DOHH2 (cell line): ENCODE measurements around the gene GNGT2.

Experiments used
- H3F3A ChIP-seq: fragments of 200-600 bp; sonication (generic), shearing (Covaris generic); 2 replicates; pipeline ENCODE4 v1.6.0; 2016; ENCODE audit warnings: antibody characterized with exemption, mild to moderate bottlenecking; ENCODE audit not compliant: control insufficient read depth, insufficient read depth
- H3K27ac ChIP-seq: fragments of 200-600 bp; sonication (generic); 2 replicates; pipeline ENCODE4 v1.5.1; 2014; ENCODE audit warnings: low read depth, mild to moderate bottlenecking, low read length, moderate library complexity
- H3K27me3 ChIP-seq: fragments of 200-600 bp; sonication (generic); 2 replicates; pipeline ENCODE4 v1.6.1; 2014; ENCODE audit warnings: mild to moderate bottlenecking, low read length, mixed read lengths; ENCODE audit not compliant: control insufficient read depth
- H3K36me3 ChIP-seq: fragments of 200-600 bp; sonication (generic); 2 replicates; pipeline ENCODE4 v1.6.1; 2014; ENCODE audit warnings: mild to moderate bottlenecking, low read length, moderate library complexity, mixed read lengths; ENCODE audit not compliant: control insufficient read depth
- H3K4me1 ChIP-seq: fragments of 200-600 bp; sonication (generic); 2 replicates; pipeline ENCODE4 v1.6.1; 2014; ENCODE audit warnings: mild to moderate bottlenecking, low read length, mixed read lengths; ENCODE audit not compliant: control insufficient read depth
- H3K4me2 ChIP-seq: fragments of 200-600 bp; sonication (generic); 2 replicates; pipeline ENCODE4 v1.6.0; 2014; ENCODE audit warnings: mild to moderate bottlenecking, low read length, moderate library complexity
- H3K4me3 ChIP-seq: fragments of 200-600 bp; sonication (generic); 2 replicates; pipeline ENCODE4 v1.5.1; 2014; ENCODE audit warnings: mild to moderate bottlenecking, low read length, mixed read lengths
- H3K79me2 ChIP-seq: fragments of 200-600 bp; sonication (generic); 2 replicates; pipeline ENCODE4 v1.6.1; 2014; ENCODE audit warnings: mild to moderate bottlenecking, low read length, mixed read lengths; ENCODE audit not compliant: control insufficient read depth
- H3K9me2 ChIP-seq: fragments of 200-600 bp; sonication (generic); replicated peaks from 2 replicates; pipeline ENCODE4 v1.6.1; 2014; ENCODE audit warnings: mild to moderate bottlenecking, low read length, mixed read lengths; ENCODE audit not compliant: control insufficient read depth
- H3K9me3 ChIP-seq: fragments of 200-600 bp; sonication (generic); 2 replicates; pipeline ENCODE4 v1.6.1; 2014; ENCODE audit warnings: antibody characterized with exemption, low read length, mixed read lengths; ENCODE audit not compliant: control insufficient read depth, insufficient read depth
- H4K20me1 ChIP-seq: fragments of 200-600 bp; sonication (generic); 2 replicates; pipeline ENCODE4 v1.6.0; 2014; ENCODE audit warnings: low read depth, mild to moderate bottlenecking, antibody characterized with exemption, low read length, moderate library complexity; ENCODE audit not compliant: control insufficient read depth, insufficient read depth
- CTCF ChIP-seq: fragments of 200-600 bp; sonication (generic); IDR thresholded peaks from one replicate; pipeline ENCODE4 v1.5.1; 2014; ENCODE audit warnings: antibody characterized with exemption, mild to moderate bottlenecking, low read depth, low read length; ENCODE audit not compliant: poor library complexity, severe bottlenecking
- EZH2phosphoT487 ChIP-seq: fragments of 200-600 bp; sonication (generic); IDR thresholded peaks from 2 replicates; pipeline ENCODE4 v1.6.1; 2017; ENCODE audit warnings: borderline replicate concordance, mild to moderate bottlenecking, antibody characterized with exemption, low read length, moderate library complexity, mixed read lengths

The GNGT2 gene

GRCh38 chr17:49203796-49204195 is 6.6 kb downstream of the GNGT2 start:
- Histone ChIP-seq H4K20me1 (no peaks in the 10 kb centered on the region), H3K36me3 (no peaks in the 10 kb centered on the region), H3K9me2 (no peaks in the 10 kb centered on the region), H3K27me3 (no peaks in the 10 kb centered on the region), H3K4me2 (no peak overlapping the region), H3K4me1 (peaks cover 2% of the 10 kb centered on the region), H3K27ac (no peak overlapping the region), H3K9me3 (no peaks in the 10 kb centered on the region), H3K4me3 (no peak overlapping the region), H3F3A (peaks cover 3% of the 10 kb centered on the region; the same call in 1 of the 2 replicates), H3K79me2 (no peaks in the 10 kb centered on the region)
- TF ChIP-seq EZH2phosphoT487 = no peak
- no peak for TF ChIP-seq CTCF

- H3K27me3 ChIP-seq = no peaks in the 10 kb centered on the region
- H3K79me2 ChIP-seq = no peaks in the 10 kb centered on the region
- H3F3A ChIP-seq = 0 out of 2 replicates have a peak, but pooled peaks cover 1% of the 10 kb centered on the region
- no peak for TF ChIP-seq EZH2phosphoT487
- TF ChIP-seq CTCF = no peak
- H3K4me1 ChIP-seq = no peaks in the 10 kb centered on the region
- H4K20me1 ChIP-seq = no peaks in the 10 kb centered on the region
- no peak overlapping the region for H3K4me3 ChIP-seq
- H3K9me3 ChIP-seq = no peaks in the 10 kb centered on the region
- H3K9me2 ChIP-seq = no peaks in the 10 kb centered on the region
- no peak overlapping the region for H3K4me2 ChIP-seq
- H3K36me3 ChIP-seq = no peaks in the 10 kb centered on the region
- no peak overlapping the region for H3K27ac ChIP-seq
Observed at GRCh38 chr17:49201481-49201927, 8.9 kb downstream of the GNGT2 start.

- no peak for TF ChIP-seq CTCF
- TF ChIP-seq EZH2phosphoT487 = no peak
- H3K27me3 ChIP-seq = no peaks in the 10 kb centered on the region
- no peak overlapping the region for H3K4me3 ChIP-seq
- no peaks in the 10 kb centered on the region for H3K9me3 ChIP-seq
- H3F3A ChIP-seq = 0 out of 2 replicates have a peak, but pooled peaks cover 4% of the 10 kb centered on the region
- H4K20me1 ChIP-seq = no peaks in the 10 kb centered on the region
- no peak overlapping the region for H3K27ac ChIP-seq
- no peaks in the 10 kb centered on the region for H3K36me3 ChIP-seq
- no peaks in the 10 kb centered on the region for H3K9me2 ChIP-seq
- no peaks in the 10 kb centered on the region for H3K79me2 ChIP-seq
- H3K4me2 ChIP-seq = no peak overlapping the region
- H3K4me1 ChIP-seq = no peaks in the 10 kb centered on the region
Observed at GRCh38 chr17:49200423-49201083, 9.8 kb downstream of the GNGT2 start.
